ENCODE data around the gene UTP25.

- TF ChIP-seq CTCF (IDR thresholded peaks at IDR 0.05) (no peak), POLR2AphosphoS5 (IDR thresholded peaks at IDR 0.05) (no peak)
These were observed 10.1 kb upstream of the UTP25 start for GRCh38 chr1:209817691-209818090.

All from stomach (tissue), 4 donors.